ENCODE measurements around the gene RUNX1.

Gene RUNX1

DNA sequence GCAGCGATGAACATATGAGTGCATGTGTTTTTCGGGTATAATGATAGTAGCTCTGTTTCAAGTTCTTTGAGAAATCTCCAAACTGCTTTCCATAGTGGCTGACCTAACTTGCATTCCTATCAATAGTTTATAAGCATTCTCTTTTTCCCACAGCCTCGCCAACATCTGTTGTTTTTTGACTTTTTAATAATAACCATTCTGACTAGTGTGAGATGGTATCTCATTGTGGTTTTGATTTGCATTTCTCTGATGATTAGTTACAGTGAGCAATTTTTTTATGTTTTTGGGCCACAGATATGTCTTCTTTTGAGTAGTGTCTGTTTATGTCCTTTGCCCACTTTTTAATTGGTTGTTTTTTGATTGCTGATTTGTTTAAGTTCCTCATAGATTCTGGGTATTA lies 10.6 kb upstream of the RUNX1 start:
- DNase-seq (ENCODE audit: low read depth) = no peak

- no peak for DNase-seq (ENCODE audit: low read depth)
These were observed 9.0 kb upstream of the RUNX1 start for GRCh38 chr21:35058058-35058457.

- no peak for DNase-seq (ENCODE audit: low read depth)
These were observed 8.3 kb upstream of the RUNX1 start for GRCh38 chr21:35057428-35057827.

GRCh38 chr21:35053356-35054096 lies 4.4 kb upstream of the RUNX1 start:
- no peak for DNase-seq (ENCODE audit: low read depth)

DNA sequence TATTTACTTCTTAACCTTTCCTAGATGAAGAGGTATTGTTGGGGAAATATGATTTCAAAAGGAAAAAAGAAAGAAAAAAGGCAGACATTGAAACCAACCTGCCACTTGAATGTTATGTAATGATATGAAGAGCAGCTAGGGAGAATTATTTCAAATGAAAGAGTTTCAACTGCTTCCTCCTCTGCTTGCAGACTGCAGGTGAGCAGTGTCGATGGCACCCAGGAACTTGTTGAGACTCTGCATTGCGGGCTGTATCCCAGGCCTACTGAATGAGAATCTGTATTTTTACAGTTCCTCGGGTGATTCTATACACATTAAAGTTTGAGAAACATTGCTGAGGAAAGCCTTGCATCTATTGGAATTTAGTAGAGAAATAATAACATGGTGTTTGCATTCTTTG lies 3.7 kb upstream of the RUNX1 start:
- no peak for DNase-seq (ENCODE audit: low read depth)

DNA sequence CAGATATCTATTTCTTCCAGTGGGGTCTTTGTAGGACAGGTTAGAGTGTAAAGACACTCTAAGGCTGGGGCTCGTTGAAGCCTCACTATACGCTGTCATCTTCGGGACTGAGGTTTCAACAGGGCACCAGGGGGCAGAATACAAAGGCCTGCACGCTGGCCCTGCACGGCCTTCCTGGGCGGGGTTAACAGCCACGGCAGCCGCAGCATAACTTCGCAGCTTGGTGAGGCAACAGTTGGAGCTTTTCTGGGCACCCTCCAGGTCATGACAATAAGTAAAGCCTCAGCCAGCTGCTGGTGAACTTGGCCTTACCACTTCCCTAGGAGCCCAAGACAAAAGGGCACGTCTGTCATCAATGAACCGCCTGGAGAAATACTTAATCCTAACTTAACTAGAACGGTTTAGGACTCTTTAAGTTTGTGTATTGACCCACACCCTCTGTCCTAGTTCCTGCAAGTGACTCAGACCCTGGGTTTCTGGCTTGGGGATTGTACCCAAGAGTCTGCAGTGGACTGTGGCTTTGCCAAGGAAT lies 2.3 kb upstream of the RUNX1 start:
- peak; percentile 51 for DNase-seq (ENCODE audit: low read depth)

GRCh38 chr21:35050348-35051286 lies 1.5 kb upstream of the RUNX1 start:
- no peak for DNase-seq (ENCODE audit: low read depth)

- DNase-seq (ENCODE audit: low read depth) = peak; percentile 17
These were observed 910 bp downstream of the RUNX1 start for GRCh38 chr21:35048183-35048601.

DNA sequence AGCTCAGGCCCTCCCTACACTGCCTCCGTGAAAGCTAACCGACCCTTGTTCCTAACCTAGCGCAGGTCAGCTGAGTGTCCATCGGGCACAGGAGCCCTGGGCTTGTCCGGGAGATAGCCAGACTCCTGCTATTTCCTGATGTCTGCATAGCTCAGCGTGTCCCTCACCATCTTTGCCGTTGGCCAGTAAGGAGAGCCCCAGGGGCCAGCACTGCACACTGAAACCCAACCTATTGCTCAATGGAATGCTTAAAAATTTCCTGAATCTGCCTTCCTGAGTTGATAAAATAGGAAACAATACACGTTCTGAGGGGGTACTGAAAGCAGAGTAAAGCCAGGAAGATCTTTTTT lies 2.2 kb downstream of the RUNX1 start:
- DNase-seq (ENCODE audit: low read depth) = no peak

- DNase-seq (ENCODE audit: low read depth) = no peak
These were observed 2.9 kb downstream of the RUNX1 start for GRCh38 chr21:35046263-35046624.

DNA sequence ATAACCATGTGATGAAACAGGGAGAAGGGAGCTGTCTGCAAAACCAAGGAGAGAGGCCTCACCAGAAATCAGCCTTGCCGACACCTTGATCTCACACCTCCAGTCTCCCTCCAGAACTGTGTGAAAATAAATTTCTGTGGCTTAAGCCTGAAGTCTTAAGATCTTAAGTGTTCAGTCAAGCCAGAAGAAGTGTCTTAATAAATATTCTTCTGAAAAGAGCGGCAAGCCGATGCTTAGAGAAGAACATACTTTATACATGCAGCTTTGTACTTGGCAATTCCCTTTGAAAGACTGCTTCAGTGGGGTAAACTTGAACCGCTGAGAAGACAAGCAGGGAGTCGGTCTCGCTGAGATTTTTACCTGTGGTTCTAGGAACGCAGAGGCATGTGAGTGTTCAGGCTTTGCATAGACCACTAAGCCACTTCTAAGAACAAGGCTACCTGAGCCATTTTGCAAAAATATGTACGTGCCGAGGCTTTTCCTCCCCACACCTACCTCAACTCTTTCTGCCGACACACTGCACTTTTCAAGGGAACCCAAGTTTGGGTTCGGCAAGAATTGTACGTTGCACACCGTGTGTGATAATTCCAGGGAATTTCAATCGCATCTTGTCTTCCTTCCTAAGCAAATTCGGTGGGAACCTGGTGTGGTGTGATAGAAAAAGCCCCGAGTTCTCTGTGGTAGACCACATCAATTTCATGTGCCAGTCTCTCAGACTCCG lies 3.4 kb downstream of the RUNX1 start:
- no peak for DNase-seq (ENCODE audit: low read depth)

- no peak for DNase-seq (ENCODE audit: low read depth)
These were observed 4.1 kb downstream of the RUNX1 start for GRCh38 chr21:35044770-35045541.

DNA sequence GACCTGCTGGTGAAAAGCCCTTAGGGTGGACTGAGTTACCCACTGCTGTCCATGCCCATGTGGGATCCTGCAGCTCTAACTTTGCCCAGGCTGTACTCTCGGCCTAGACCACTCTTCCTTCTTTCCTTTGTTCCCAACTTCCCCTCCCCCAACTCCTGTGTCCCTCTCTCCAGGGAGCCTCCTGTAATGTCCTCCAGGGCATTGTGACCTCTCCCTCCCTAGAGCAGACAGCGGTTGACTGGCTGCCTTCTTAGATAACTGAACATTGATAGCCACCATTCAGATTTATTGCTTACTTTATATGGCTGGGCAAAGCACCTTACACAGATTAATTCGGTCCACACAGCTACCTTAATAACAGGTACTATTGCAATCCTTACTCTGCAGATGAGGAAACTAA lies 5.0 kb downstream of the RUNX1 start:
- no peak for DNase-seq (ENCODE audit: low read depth)

GRCh38 chr21:35043549-35043948 lies 5.6 kb downstream of the RUNX1 start:
- DNase-seq (ENCODE audit: low read depth) = no peak

GRCh38 chr21:35042836-35043235 lies 6.3 kb downstream of the RUNX1 start:
- DNase-seq (ENCODE audit: low read depth) = no peak

DNA sequence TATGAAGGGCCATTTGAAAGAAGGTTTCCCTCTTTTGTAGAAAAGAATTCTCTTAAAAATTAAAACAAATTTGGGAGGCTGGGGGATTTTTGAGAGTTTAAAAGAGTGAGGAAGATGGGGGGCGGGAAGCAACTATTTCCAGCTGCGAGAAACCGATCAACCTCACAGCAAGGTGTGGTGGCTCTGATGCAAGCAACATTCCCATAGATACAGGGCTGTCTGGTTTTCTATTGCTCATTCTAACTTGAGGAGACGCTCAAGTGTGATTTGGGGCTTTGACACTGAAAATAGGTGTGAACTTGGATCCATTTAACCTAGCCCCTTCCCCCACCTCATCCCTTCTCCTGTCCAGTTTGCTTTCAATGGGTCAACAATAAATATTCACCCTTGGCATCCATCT lies 7.2 kb downstream of the RUNX1 start:
- no peak for DNase-seq (ENCODE audit: low read depth)

- DNase-seq (ENCODE audit: low read depth) = no peak
These were observed 8.0 kb downstream of the RUNX1 start for GRCh38 chr21:35041122-35041521.

DNA sequence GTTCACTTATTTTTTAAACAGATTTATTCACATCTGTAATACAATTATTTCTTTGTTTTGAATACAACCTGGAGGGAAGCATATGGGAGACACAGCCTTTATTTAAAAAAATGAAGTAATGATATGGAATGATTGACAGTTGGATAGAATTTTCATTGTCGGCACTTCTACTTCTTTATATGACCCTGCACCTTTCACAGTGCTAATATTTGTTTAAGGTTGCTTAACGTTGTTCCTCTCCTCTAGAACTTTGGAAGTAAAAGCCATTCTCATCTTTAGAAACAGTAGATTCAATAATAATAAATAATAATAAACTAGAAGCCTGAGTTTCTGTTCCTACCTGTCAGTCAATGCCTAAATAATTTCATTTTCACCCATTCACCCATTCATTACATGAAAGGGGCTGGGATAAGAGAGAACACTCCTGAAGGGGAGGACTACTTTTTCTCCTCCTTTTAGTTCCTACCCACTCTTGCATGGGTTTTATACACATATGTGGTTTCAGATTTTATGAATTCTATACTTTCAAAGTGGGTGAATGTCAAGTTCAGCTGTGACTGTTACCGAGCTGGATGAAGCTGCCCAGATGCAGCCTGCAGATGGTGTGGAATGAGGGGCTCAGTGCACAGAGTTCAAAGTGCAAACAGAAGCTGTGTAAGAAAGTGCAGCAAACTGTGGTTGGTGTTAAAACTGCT lies 9.4 kb downstream of the RUNX1 start:
- DNase-seq (ENCODE audit: low read depth) = no peak

GRCh38 chr21:35038772-35039319 lies 10.3 kb downstream of the RUNX1 start:
- DNase-seq (ENCODE audit: low read depth) = no peak

GRCh38 chr21:35037384-35037765 lies 11.7 kb downstream of the RUNX1 start:
- DNase-seq (ENCODE audit: low read depth) = no peak

Measured in HS-27A (cell line).